Kidney (tissue), 14 donors: ENCODE results near the gene ADAM10. TPM values are rescaled to one million over a fixed set of nuclear protein-coding genes. Genes with fewer than 3 reads are reported as not detected.

Experiments
- DNase-seq, 5 donors: peaks; one replicate each; pipeline ENCODE4 v3.0.0-alpha.2; 2013 to 2020
- FAIRE-seq: peaks from 2 replicates; lab custom pipeline; 2012; peaks lifted over from hg19 to GRCh38; lab: Jason Lieb, UNC
- H3K27ac ChIP-seq, 2 donors: one replicate each; pipeline ENCODE4 v1.7.0; 2013; ENCODE audit warnings: low read depth in 2 of 2, low read length in 2 of 2, inconsistent platforms in 1 of 2
- H3K27me3 ChIP-seq: one replicate; pipeline ENCODE4 v1.7.1; 2013; ENCODE audit warnings: low read length, inconsistent platforms; ENCODE audit not compliant: control insufficient read depth, insufficient read depth
- H3K36me3 ChIP-seq, 3 donors: one replicate each; pipeline versions ENCODE4 v1.7.0 to v1.7.1; 2013; ENCODE audit warnings: low read length in 3 of 3, control low read depth in 1 of 3, inconsistent platforms in 1 of 3; ENCODE audit not compliant: insufficient read depth in 3 of 3, control insufficient read depth in 2 of 3
- H3K4me1 ChIP-seq, 3 donors: one replicate each; pipeline versions ENCODE4 v1.7.0 to v1.7.1; 2013; ENCODE audit warnings: low read length in 3 of 3, inconsistent platforms in 1 of 3, low read depth in 1 of 3; ENCODE audit not compliant: control insufficient read depth in 2 of 3, insufficient read depth in 2 of 3
- H3K4me3 ChIP-seq, 3 donors: one replicate each; pipeline versions ENCODE4 v1.7.0 to v1.8.1; 2013; ENCODE audit warnings: low read length in 3 of 3, control low read depth in 1 of 3, inconsistent platforms in 1 of 3
- H3K9ac ChIP-seq, 3 donors: one replicate each; pipeline versions ENCODE4 v1.7.0 to v1.7.1; 2013; ENCODE audit warnings: low read length in 3 of 3, control low read depth in 1 of 3, inconsistent platforms in 1 of 3
- H3K9me3 ChIP-seq, 3 donors: one replicate each; pipeline versions ENCODE4 v1.7.0 to v1.7.1; 2013; ENCODE audit warnings: low read length in 3 of 3, control low read depth in 1 of 3, inconsistent platforms in 1 of 3; ENCODE audit not compliant: control insufficient read depth in 2 of 3, insufficient read depth in 1 of 3
- CTCF ChIP-seq: IDR thresholded peaks from 3 replicates; pipeline ENCODE4 v1.5.1; 2012; ENCODE audit warnings: mild to moderate bottlenecking, moderate library complexity, borderline replicate concordance; ENCODE audit not compliant: insufficient read depth; ENCODE audit errors: extremely low read depth
- intact Hi-C: fragments of 100-400 bp; cut with DNase I; formaldehyde crosslinking; loops from one replicate; pipeline ENCODE4 v1.11.1; 2022
- polyA plus RNA-seq: library from polyadenylated mRNA; stranded (reverse); fragments of 350-450 nt; fragmentation: Illumina TruSeq; extraction: RNeasy Lipid Tissue Mini Kit (QIAGEN cat#74804); gene quantifications from one replicate; pipeline ENCODE4 v1.2.3, GENCODE V29; 2014; ENCODE audit warnings: low read depth, low replicate concordance; ENCODE audit not compliant: insufficient read depth
- total RNA-seq: library from RNA; stranded (reverse); fragmentation: NEBNext Ultra II Directional; extraction: Animal tissue kit (Norgen Biotek cat#: 25700); gene quantifications from one replicate; pipeline ENCODE4 v1.2.1, GENCODE V29; 2021
- donor health status: control.
- donor health status: control.
- donor health status: control.
- donor health status: control.
- donor health status: control.
- donor health status: DM: yes; HTN: yes; CAD: no.
- donor health status: Normal renal cell carcinoma (clear cell type).

The ADAM10 gene
- total and polyA plus RNA-seq, 2 donors from 2014 or later = 19.5 to 235 TPM

- Histone ChIP-seq H3K27me3 (no peaks in the 10 kb centered on the region), H3K9me3 (no peaks in the 10 kb centered on the region), H3K27ac (no peak overlapping the region), H3K9ac (no peak overlapping the region), H3K4me1 (peaks cover 0 to 8% (median 8%) of the 10 kb centered on the region in 3 donors), H3K4me3 (no peak overlapping the region), H3K36me3 (no peaks in the 10 kb centered on the region)
- DNase-seq (peak in 4 of 5 donors; percentile 44 to 59 (median 54)), FAIRE-seq (no peak)
- intact Hi-C loops = no loop called here
- no peak for TF ChIP-seq CTCF
Measured at GRCh38 chr15:58551764-58552504, 197.6 kb downstream of the ADAM10 start.

- intact Hi-C loops = no loop called here
- Histone ChIP-seq H3K9ac (no peak overlapping the region), H3K27me3 (no peaks in the 10 kb centered on the region), H3K4me1 (peaks cover 0 to 13% (median 9%) of the 10 kb centered on the region in 3 donors), H3K9me3 (no peaks in the 10 kb centered on the region), H3K36me3 (no peaks in the 10 kb centered on the region), H3K27ac (no peak overlapping the region), H3K4me3 (no peak overlapping the region)
- no peak for FAIRE-seq
- peak in 1 of 5 donors; percentile 23 for DNase-seq
- no peak for TF ChIP-seq CTCF
Measured at GRCh38 chr15:58551084-58551763, 198.3 kb downstream of the ADAM10 start.

- H3K27me3 ChIP-seq = no peaks in the 10 kb centered on the region
- H3K36me3 ChIP-seq = no peaks in the 10 kb centered on the region
- no peak overlapping the region for H3K4me3 ChIP-seq
- H3K9ac ChIP-seq = no peak overlapping the region
- intact Hi-C loops = no loop called here
- TF ChIP-seq CTCF = no peak
- no peak overlapping the region for H3K27ac ChIP-seq
- no peaks in the 10 kb centered on the region for H3K9me3 ChIP-seq
- no peak for FAIRE-seq
- peaks cover 0 to 14% (median 9%) of the 10 kb centered on the region in 3 donors for H3K4me1 ChIP-seq
- no peak for DNase-seq
Measured at GRCh38 chr15:58549785-58550074, 199.8 kb downstream of the ADAM10 start.
